Measurements from ENCODE around the gene KRT76. TPM values are rescaled to one million over a fixed set of nuclear protein-coding genes. Genes with fewer than 3 reads are reported as not detected.
"Not testable (repeated sequence)": the region's sequence is repeated elsewhere in the genome, so short reads cannot be mapped to it uniquely, and the experiment has no call there.

KRT76 gene
- polyA plus RNA-seq, 10 donors = not detected

- DNase-seq = peak in 1 of 3 donors; percentile 63
These were observed 21.0 kb upstream of the KRT76 start for GRCh38 chr12:52798003-52798670.

GRCh38 chr12:52797529-52797894, 20.4 kb upstream of the KRT76 start:
- no peak for DNase-seq

GRCh38 chr12:52796839-52797528, 19.8 kb upstream of the KRT76 start:
- no peak for DNase-seq

- no peak for DNase-seq
These were observed 19.3 kb upstream of the KRT76 start for GRCh38 chr12:52796429-52796794.

GRCh38 chr12:52795694-52796428, 18.7 kb upstream of the KRT76 start, which contains the start of gene KRT3:
KRT3 (minus strand) TSS chr12:52796117; CDS start chr12:52796042, 75 bp downstream.
- DNase-seq = no peak

- not testable (repeated sequence) for DNase-seq
These were observed 18.2 kb upstream of the KRT76 start for GRCh38 chr12:52795332-52795674.

- peak in 1 of 3 donors; percentile 37 for DNase-seq
These were observed 17.6 kb upstream of the KRT76 start for GRCh38 chr12:52794479-52795331.

- DNase-seq = no peak
These were observed 15.3 kb upstream of the KRT76 start for GRCh38 chr12:52792185-52793029.

- no peak for DNase-seq
These were observed 14.4 kb upstream of the KRT76 start for GRCh38 chr12:52791271-52792184.

GRCh38 chr12:52790427-52791270, 13.5 kb upstream of the KRT76 start:
- DNase-seq = no peak

GRCh38 chr12:52789637-52790426, 12.7 kb upstream of the KRT76 start:
- peak in 1 of 3 donors; percentile 40 for DNase-seq

- DNase-seq = no peak
These were observed 11.9 kb upstream of the KRT76 start for GRCh38 chr12:52788876-52789636.

- no peak for DNase-seq
These were observed 11.2 kb upstream of the KRT76 start for GRCh38 chr12:52788192-52788875.

GRCh38 chr12:52787324-52788191, 10.4 kb upstream of the KRT76 start:
- peak in 2 of 3 donors; percentile 56 to 76 for DNase-seq

GRCh38 chr12:52784909-52785308, 7.8 kb upstream of the KRT76 start:
- no peak for DNase-seq
